Heart left ventricle (tissue), 13 donors: ENCODE data around the gene GIMD1.

ENCODE experiments used
- CTCF ChIP-seq, 12 donors: fragments of 200-600 bp; sonication (generic) in 4 of 12; IDR thresholded peaks; one replicate each; pipeline versions ENCODE4 v1.5.0 to v1.8.0; 2018 to 2022; ENCODE audit warnings: antibody characterized with exemption in 12 of 12, mild to moderate bottlenecking in 5 of 12
- POLR2A ChIP-seq, 2 donors: fragments of 450-650 bp; IDR thresholded peaks; one replicate each; pipeline ENCODE4 v1.6.1; 2017; ENCODE audit warnings: antibody characterized with exemption in 2 of 2, mild to moderate bottlenecking in 2 of 2, moderate library complexity in 2 of 2
- donor health status: ischemic (EF 13 %, LVEDD 7.1; RV severe dilation, severe dysfunction).
- donor health status: DM: no; HTN: yes; CAD: no.
- donor health status: DM: no; HTN: no; CAD: no.
- donor health status: ischemic (EF 25% LVEDD 6.9; RV normal size, moderate dysfunction).
- donor health status: ischemic (EF 25% LVEDD 5.7; RV mildly dilated, moderate dysfunction).
- donor health status: ischemic (EF 35%, LVEDD 5.7; RV mildly dilated, moderate dysfunction).
- donor health status: nonischemic (EF 11% LVEDD 7.7; RV severe dilation, severe dysfunction).
- donor health status: DM: yes; HTN: yes; CAD: no.
- donor health status: PGD.
- donor health status: ischemic (EF 29% LVEDD 5.4; RV normal size, mild dysfunction).
- donor health status: nonischemic (EF 23%, LVEDD 6.1; RV moderate dilation, normal function).

GRCh38 chr4:106353786-106354185, 14.8 kb downstream of the GIMD1 start:
- no peak for TF ChIP-seq CTCF (IDR thresholded peaks at IDR 0.05)
- no peak for TF ChIP-seq POLR2A (IDR thresholded peaks at IDR 0.05)
